NCI-H1092 treated with DMSO at 0.1 percent for 48 hours (cell line): ENCODE results near the gene TNFAIP2.
"Not testable (repeated sequence)": the region's sequence is repeated elsewhere in the genome, so short reads cannot be mapped to it uniquely, and the experiment has no call there.

Experiments used
- DNase-seq: peaks from one replicate; lab custom pipeline; 2025; lab: John Stamatoyannopoulos, UW

TNFAIP2 gene

DNA sequence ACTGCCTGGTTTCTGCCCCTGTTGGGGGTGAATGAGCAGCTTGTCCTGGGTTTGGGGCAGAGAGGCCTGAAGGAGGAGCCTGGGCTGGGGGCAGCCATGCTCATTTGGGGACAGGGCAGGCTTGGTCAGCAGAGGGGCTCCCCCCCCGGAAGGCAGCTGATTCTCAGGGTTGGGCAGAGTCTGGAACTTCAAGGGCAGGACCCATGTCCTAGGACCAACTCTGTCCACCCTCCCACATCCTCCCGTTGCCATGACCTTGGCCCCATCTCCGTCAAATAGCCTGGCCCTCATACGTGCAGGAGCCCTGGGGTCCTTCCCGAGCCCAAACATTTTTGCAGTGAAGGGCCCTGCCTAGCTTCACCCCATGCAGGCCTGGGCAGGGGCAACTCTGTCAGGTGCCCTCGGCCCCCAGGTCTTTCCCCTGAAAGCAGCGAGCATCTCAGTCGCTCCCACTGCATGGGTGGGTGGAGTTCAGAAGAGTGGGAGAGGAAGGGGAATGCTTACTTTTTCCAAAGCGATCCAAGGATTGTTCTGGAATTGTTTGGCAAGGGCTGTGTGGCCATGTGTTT, 32.6 kb downstream of the TNFAIP2 start:
- no peak for DNase-seq

DNA sequence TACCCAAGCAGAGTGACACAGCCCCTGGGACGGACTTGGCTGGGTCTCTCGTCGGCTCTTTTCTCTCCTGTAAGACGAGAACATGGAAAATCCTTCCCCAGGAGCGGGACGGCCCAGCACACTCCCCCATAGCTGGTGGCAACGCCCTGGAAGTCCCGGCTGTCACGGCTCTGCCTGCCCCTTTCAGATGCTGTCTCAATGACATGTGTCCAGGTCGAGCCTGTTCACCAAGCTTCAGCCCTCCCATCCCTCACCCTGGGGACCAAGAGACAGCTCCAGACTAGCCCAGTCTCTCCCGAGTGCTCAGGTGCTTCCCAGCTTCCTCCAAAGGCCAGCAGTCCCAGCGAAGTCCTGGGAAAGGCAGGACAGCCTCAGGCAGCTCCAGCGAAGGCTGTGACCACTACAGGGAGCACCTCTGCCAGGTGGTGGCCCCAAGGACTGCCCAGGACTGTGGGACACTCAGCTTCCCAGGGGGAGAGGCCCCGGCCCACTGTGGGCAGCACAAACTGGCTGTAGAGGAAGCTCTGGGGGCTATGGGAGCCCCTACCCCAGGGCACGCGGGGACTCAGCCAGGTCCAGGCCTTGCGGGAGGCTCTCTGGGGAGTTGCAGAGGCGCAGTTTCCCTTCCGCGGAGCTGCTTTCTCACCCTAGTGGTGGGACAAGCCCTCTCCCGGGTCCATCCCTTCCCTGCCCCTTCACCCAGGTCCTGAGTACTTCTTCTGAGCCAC, 33.6 kb downstream of the TNFAIP2 start:
- DNase-seq: no peak

DNA sequence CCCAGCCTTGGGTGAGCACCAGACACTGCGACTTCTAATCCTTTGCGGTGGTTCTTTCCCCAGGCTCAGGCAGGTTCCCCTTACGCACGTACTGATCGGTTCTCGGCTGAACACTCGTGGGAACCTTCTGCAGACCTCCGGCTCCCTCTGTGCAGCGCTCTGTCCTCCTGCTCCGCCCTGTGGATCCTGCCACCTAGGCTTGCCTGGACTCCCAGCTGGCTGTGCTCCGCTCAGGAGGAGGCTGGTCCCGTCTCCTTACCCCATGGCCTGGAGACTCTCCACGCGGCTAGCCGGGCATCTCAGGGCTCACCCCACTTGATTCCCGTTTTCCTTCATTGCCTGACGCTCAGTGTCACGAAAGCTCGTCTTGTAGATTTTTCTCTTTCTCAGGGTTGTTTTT, 34.7 kb downstream of the TNFAIP2 start:
- DNase-seq: no peak

DNA sequence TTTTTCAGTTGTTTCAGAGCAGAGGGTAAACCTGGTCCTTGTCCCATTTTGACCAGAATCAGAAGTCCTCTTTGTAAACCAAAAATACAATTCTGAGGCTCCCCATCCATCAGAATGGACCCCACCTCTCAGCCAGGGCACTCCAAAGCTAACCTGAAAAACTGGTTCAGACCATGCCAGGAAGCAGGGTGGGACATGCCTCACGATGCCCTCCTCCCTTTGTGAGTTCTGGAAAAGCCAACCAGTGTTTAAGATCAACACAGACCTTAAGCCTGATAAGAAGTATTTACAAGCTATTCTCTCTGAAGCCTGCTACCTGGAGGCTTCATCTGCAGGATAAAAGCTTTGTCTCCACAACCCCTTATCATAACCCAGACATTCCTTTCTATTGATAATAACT, 35.4 kb downstream of the TNFAIP2 start:
- no peak for DNase-seq

DNA sequence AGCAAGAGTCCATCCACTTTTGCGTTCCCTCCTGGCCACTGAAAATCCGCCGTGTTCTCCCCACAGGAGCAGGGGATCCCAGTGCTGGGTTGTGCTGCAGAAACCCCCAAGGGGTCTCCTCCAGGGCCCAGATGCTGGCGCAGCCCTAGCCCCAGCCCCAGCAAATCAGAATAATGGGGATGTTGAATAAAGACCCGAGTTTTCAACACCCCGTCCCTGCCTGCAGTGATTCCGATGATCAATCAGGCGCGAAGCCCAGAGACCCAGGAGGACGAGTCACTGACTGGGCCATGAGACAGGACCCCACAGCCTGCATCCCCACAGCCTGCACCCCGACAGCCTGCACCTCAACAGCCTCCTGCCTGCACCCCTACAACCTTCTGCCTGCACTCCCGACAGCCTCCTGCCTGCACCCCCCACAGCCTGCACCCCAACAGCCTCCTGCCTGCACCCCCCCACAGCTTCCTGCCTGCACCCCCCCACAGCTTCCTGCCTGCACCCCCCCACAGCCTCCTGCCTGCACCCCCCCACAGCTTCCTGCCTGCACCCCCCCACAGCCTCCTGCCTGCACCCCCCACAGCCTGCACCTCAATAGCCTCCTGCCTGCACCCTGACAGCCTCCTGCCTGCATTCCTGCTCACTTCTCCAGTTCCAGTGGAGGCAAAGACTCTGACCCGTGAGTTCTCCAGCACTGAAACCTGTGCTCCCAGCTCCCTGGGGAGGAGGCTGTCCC, 37.2 kb downstream of the TNFAIP2 start:
- no peak for DNase-seq

DNA sequence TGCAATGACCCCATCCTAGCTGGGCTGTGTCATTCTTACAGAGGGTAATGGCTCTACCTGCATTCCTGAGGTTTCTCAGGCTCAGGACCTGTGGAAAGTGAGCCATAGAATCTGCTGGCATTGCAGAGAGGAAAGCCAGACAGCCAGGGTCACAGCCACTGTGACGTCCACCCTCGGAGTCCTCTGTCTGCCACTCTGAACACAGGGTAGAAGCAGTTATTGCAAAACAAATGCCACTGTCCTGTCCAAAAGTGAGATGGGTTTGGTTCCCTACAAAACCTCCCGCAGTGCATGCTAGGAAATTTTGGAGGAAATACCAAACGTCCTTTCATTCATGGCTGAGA, 37.8 kb downstream of the TNFAIP2 start:
- DNase-seq: no peak

DNA sequence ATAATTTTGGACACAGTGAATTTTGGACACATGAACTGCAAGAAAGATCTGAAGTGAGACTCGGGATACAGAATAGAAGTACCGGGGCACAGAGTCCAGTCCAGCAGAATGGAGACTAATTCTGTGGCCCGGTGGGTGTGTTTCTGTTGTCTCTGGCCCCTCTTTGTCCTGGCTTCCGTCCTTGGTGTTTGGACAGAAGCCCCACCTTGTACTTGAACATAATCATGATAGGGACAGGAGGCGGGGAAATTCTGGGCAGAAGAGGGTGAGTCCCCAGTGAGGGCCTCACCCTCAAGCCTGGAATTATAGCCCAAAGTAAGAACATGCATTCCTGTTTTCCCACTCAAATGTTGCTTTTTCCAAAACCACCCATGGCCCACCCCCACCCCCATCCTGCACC, 39.9 kb downstream of the TNFAIP2 start:
- DNase-seq: no peak

DNA sequence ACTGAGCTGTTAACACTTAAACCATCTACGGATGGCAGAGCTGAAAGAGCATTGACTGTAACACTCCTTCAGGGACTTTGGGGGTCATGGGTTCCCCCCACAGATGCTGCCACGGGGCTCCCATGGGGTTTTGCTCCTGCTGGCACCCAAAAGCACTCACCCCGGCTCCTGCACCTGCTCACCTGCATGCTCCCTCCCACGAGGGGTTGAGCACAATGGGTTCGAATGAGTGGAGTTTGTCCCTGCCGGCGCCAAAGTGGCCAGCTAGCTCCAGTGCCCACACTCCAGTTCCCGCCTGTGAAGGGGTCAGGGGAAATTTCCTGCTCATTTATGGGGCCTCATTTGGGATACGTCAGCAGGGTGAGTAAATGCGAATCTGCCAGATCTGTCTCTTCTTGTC, 40.7 kb downstream of the TNFAIP2 start:
- DNase-seq: no peak

DNA sequence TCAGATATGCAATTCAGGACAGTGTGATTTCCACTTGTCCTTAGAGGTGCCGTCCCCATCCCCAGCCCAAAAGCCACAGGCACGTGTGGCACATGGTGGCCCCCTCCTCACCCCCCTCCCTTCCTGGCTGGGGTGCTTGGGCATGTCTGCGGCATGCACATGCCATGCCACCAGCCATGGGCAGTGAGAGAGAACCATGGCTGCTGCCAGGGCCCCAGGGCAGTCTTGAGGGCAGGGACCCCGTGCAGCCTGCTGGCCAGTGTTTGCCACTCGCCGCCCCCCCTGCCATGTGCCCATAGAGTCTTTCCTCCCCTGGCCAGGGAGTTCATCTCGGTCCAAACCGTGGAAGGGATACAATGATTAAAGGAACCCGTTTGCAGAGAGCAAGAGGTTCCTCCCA, 41.5 kb downstream of the TNFAIP2 start:
- no peak for DNase-seq

DNA sequence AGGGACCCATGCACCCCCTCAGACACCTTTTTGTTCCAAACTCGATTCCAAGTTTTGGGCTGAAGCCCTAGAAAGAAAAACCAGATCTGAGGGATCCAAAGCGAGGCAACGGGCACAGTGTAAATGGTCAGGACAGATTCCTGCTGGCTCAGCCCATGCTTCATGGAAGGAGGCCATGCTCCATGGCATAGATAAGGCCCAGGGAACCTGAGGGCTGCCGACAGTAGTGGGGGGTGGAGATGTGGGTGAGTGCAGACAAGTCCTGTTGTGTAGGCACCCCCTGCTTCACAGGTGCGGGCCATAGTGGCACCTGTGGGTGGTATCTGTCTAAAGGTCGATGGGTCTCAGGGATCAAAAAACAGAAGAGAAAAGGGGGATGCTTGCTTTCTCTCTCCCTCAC, 42.1 kb downstream of the TNFAIP2 start:
- DNase-seq: no peak

DNA sequence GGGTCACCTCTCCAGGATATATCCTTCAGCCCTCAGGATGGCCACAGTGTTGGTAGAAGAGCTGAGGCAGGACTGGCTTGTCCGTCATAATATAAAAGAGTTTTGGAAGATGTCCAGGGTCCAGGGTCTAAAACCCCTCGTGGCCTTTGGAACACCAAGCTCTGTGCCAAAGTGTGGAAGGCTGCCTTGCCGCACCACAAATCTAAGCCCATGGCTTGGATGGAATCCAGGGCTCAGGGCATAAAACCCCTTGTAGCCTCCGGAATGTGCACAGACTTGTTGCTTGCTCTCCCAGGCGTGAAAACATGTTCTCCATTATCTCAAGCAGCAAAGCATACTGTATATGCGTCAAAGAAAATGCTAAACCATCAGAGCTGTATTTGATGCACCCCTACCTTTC, 46.7 kb downstream of the TNFAIP2 start:
- no peak for DNase-seq

DNA sequence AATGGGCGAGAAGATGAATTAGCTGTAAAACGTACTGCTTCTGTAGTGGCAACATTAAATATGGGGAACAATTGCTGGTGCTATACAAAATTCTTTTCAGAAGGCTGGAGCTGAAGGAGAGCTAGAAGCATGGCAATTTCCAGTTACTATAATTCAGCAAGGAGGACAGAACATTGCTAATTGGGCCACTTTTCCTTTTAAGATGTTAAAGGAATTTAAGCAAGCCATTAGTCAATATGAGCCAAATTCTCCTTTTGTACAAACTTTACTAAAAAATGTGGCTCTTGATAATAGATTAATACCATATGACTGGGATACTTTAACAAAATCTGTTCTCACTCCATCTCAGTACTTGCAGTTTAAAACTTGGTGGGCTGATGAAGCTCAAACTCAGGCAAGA, 47.9 kb downstream of the TNFAIP2 start:
- not testable (repeated sequence) for DNase-seq

DNA sequence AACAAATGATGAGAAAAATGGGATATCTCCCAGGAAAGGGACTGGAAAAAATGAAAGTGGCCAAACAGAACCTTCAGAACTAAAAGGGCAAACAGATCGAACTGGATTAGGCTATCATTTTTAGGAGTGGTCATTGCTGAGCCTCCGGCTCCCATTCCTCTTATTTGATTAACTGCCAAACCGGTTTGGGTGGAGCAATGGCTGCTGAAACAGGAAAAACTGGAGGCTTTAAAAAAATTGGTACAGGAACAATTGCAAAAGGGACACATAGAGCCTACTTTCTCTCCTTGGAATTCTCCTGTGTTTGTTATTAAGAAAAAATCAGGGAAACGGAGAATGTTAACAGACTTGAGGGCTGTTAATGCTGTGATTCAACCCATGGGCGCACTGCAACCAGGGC, 49.7 kb downstream of the TNFAIP2 start:
- no peak for DNase-seq

DNA sequence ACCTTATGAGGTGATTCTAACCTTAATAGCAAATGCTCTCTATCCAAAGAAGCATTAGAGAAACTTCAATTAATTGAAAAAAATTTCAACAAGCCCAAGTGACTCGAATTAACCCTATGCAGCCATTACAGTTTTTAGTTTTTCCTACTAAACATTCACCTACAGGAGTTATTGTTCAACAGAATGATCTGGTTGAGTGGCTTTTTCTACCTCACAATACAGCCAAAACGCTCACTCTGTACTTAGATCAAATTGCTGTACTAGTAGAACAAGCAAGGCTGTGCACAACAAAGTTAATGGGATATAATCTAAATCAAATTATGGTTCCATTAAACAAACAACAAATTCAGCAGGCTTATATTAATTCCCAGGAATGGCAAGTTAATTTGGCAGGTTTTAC, 50.6 kb downstream of the TNFAIP2 start:
- not testable (repeated sequence) for DNase-seq

DNA sequence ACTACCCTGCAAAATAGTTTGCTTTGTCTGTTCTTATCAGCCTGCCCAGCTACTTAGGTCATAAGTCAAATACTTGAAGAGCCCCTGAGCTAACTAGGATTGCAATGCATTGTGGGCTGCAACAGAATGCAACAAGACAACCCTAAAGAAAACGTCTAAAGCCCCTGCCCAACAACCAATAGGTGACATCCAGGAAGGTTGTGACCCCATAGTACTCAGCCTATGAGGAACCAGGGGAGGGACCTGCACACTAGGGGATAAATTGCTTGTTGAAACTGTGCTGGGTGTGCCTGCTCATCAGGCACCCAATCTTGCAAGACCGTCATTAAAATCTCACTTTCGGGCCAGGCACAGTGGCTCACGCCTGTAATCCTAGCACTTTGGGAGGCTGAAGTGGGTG, 52.9 kb downstream of the TNFAIP2 start:
- not testable (repeated sequence) for DNase-seq

DNA sequence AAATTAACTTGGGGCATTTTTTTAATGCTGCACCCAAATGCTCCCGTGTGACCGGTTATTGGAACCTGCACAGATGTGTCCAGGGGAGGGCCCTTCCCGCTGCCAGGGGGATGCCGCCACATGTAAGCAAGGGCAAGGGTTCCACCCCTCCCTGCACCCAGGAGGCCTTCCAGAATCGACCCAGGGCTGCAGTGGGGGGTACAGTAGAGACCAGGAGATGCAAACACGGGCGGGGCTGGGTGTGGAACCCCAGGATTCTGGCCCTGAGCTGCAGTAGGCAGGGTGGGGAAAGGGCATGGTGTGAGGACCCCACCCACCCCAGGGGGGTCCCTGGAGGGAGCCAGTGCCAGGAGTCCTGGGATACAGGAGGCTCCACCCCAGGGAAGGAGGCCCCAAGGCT, 54.1 kb downstream of the TNFAIP2 start:
- no peak for DNase-seq

DNA sequence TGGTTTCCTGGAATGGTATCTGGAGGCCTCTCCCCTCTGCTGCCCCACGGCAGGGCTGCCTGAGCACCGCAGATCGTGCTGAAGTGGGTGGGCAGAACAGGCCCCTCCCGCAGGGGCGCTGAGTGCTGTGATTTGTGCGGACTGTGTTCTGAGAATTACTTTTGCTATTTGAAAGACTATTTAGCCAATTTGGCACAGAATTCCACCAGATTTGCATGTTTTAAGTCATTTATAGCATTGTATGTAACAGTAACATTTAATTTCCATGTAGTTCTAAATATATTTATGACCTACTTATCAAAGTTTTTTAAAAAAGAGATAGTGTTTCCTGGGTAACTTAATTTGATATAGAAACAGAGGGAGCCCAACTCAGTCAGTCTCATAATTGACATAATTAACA, 55.3 kb downstream of the TNFAIP2 start:
- DNase-seq: no peak

DNA sequence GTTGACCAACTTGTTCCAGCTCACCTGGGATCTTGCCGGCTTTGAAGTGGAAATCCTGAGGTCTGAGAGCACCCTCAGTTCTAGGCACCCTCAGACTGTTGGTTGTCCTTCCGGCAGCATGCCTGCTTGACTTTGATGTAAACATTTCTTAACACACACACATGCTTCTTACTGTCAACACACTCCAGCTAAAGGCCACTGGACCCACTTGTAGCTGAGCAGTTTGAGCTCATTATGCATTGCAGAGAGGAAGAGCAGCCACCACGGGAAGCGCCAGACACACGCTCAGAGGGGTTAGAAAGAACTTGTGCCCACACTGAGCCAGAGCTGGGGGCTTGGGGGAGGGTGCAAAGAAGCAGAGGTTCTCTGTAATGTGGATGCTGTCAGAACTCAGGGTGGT, 55.8 kb downstream of the TNFAIP2 start:
- DNase-seq: no peak

DNA sequence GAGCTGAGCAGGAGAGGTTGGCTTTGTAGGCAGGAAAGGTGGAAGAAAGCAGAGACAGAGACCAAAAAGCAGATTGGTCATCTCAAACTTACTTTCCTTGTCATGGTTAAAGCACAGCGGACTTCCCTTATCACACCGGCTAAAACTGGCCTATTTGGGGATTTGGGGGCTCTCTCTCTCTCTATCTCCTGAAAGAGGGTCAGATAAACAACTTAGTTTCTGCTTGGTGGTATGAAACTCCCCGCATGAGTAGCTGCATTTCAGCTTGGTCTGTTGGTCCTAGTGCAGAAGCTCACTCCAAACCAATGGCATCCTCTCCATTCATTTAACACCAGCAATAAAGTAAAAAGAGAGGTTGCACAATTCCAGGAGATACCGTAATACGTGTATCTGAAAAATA, 57.1 kb downstream of the TNFAIP2 start:
- DNase-seq: no peak

DNA sequence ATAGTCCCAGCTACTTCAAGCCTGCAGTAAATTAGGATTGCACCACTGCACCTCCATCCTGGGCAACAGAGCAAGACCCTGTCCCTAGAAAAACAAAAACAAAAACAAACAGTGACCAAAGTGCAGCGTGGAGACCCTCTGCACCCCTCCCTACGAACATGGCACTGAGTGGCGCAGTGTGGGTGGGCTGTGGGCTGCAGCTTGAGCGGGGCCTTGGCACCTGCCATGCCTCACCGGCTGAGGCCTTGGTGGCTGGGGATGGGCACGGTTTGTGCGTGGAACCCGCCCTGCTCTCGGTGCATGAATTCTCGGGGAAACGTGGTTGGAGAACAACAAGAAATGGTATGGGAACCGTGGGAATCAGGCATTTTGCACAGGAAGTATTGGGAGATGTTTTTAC, 60.8 kb downstream of the TNFAIP2 start:
- no peak for DNase-seq

DNA sequence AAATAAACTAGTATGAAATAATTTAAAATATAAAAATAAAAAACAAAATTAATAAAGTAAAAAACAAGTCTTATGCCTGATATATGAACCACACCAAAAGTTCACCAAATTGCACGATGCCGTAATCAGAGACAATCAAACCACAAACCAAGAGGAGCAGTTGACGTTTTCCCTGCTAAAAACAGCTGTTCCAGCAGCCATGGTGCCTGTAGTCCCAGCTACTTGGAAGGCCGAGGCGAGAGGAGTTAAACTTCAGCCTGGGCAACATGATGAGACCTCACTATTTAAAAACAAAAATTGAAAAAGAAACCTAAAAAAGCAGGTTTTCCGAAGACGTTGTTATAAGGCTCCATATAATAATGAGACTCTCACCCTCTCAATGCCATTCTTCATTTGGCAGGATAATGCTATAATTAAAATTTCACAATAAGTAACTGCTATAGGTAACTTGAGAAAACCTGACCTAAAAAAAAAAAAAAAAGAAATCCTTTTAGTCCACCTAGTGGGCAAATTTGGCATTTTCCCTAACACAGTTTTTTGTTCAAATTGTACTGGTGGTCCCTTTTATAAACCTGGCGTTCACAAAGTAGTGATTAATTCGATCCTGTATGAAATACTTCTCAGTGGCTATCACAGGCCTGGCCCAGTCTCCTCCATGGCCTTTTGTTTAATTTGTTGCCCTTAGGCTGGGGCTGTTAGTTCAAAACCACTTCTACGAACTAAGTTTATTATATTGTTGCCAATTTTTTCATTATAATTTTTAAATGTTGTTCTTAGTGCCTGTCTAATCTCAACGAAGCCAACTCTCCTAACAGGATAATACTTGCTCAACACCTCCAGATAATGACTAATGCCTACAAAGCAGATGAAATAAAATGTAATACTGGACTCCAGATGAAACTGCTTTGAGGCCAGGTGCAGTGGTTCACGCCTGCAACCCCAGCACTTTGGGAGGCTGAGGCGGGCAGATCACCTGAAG, 62.1 kb downstream of the TNFAIP2 start:
- peak; percentile 40 for DNase-seq

DNA sequence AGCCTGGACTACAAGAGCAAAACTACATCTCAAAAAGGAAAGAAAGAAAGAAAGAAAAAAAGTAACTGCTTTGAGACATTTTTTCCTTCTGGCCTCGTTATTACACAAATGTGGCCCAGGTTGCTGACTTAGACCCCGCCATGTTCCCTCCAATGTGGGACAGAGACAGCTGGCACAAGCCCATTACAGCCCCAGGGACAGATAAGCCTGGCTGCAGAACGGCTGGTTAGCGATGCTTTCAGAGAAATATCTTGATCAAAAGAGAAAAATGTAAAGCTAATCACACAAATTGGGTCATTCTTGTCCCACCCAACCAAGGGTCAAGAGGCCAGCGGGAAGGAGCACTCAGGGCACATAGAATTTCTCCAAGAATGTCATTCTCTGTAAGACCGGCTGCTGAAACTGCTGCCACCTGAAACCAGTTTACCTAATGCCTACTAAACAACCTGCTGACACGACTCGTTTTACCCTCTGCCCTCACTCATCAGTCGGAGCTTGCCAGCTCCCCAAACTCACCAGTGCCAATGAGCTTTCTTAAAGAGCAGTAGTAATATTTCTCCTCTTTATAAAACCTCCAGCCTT, 63.1 kb downstream of the TNFAIP2 start:
- no peak for DNase-seq
